G401 (cell line): ENCODE results near the gene CIB1. TPM values are rescaled to one million over a fixed set of nuclear protein-coding genes. Genes with fewer than 3 reads are reported as not detected.
A peak's percentile ranks its signal among the peaks of the same experiment; 100 is the strongest.
"Not testable (repeated sequence)": the region's sequence is repeated elsewhere in the genome, so short reads cannot be mapped to it uniquely, and the experiment has no call there.

Experiments used
- DNase-seq: peaks from one replicate; pipeline ENCODE4 v3.0.0-alpha.2; 2015; ENCODE audit warnings: low spot score
- in situ Hi-C: cut with HindIII; loops from 2 replicates; pipeline ENCODE4 v1.10.0; 2016; ENCODE audit warnings: low sequenced_read_pairs, mixed read lengths
- total RNA-seq: library from RNA; depleted of rRNA; stranded (reverse); fragments of >200 nt; shearing (Covaris generic); gene quantifications from 2 replicates; pipeline ENCODE4 v1.2.3, GENCODE V29; 2014; rRNA removed

CIB1 gene
- 82.0 and 83.7 TPM in 2 replicates for total RNA-seq

DNA sequence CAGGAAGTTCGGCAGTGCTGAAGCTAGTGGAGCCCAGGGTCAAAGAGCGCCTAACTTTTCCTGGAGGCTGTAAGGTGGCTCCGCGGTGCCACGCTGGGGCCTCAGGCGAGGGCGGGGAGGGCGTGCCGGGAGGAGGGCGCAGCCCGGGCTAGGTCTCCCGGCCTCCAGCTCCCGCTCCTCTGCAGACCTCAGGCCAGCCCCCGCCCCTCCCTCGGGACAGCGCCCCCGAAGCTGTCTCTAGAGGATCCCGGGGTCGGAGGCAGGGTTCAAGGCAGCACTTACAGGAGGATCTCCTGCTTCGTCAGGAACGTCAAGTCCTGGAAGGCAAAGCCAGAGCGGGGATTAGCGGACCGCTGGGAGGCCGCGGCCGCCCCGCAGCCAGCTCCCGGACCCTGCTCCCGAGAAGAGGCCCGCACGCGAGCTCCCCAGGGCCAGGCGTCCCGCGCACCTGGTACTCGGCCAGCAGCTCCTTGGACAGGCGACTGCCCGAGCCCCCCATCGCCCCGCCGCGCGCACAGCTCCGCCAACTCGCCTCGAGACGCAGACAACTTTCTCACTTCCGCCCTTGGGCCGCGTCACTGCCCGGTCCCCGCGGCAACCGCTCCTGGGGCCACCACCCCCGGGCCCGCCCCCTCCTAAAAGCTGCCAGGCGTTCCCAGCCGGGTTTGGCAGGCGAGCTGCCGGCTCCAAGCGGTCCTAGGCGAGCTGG, at the start of gene CIB1:
Gene CIB1, minus strand, starts transcription at position 555 of the 709 bp plus-strand sequence. Its CDS starts 56 bp downstream, at position 499.
- in situ Hi-C loops = no loop called here
- DNase-seq = peak; percentile 46

DNA sequence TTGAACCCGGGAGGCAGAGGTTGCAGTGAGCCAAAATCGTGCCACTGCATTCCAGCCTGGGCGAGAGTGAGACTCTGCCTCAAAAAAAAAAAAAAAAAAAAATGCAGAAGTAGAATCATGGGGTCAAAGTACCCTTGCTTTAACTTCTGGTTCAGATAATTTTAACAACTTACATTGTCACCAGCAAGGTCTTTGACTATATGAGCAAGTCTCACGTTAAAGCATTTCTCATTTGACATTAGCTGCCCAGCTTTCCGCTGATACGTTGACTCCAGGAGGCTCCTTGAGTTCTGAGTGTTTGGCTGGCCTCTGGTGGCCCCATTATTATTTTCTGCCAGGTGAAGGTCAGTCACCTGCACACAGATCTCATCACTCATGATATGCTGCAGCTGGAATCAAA, 47.9 kb upstream of the CIB1 start:
- DNase-seq, in situ Hi-C loops: not testable (repeated sequence)

DNA sequence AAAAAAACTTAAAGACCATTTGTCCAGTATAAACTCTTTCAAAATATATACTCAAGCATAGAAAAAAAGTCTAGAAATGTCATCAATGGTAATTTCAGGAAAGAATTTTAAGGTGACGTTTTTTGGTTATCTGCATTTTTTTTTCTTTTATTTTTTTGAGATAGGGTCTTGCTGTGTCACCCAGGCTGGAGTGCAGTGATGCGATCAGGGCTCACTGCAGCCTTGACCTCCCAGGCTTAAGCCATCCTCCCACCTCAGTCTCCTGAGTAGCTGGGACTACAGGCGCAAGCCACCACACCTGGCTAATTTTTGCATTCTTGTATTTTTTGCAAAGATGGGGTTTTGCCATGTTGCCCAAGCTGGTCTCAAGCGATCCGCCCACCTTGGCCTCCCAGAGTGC, 47.0 kb upstream of the CIB1 start:
- in situ Hi-C loops, DNase-seq: not testable (repeated sequence)

DNA sequence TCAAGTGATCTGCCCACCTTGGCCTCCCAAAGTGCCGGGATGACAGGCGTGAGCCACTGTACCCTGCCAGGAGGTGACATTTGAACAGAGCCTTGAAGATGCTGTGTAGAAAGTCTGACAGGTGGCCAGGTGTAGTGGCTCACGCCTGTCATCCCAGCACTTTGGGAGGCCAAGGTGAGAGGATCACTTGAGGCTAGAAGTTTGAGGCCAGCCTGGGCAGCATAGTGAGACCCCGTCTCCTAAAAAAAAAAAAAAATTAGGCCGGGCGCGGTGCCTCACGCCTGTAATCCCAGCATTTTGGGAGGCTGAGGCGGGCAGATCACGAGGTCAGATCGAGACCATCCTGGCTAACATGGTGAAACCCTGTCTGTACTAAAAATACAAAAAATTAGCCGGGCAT, 44.7 kb upstream of the CIB1 start:
- in situ Hi-C loops, DNase-seq: not testable (repeated sequence)

DNA sequence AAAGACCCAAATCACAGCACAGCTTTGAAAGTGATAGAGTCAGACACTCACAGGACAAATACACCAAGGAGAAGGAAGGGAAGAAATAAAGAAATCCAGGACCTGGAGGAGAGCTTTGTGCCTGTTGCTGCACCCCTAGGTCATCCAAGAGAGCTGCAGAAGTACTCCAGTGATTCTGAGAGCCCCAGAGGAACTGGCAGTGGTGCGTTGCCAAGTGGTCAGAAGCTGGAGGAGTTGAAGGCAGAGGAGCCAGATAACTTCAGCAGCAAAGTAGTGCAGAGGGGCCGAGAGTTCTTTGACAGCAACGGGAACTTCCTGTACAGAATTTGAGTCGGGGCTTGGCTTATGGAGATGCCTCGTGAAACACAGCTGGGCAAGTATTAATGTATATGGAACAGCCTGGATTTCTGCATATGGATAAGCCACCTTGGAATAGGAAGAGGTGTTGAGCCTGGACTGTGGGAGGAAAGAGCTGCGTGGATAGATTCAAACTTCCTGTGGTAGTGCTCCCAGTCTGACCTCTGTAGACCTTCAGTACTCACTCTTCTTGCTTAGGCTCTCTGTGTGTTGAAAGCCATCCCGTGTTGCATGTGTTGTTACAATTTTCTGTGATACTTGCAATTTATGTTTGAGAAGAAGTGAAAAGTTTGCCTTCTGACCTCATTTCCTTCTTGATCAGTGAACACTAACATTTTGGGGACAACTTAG, 37.9 kb upstream of the CIB1 start:
- DNase-seq = no peak
- in situ Hi-C loops = no loop called here

DNA sequence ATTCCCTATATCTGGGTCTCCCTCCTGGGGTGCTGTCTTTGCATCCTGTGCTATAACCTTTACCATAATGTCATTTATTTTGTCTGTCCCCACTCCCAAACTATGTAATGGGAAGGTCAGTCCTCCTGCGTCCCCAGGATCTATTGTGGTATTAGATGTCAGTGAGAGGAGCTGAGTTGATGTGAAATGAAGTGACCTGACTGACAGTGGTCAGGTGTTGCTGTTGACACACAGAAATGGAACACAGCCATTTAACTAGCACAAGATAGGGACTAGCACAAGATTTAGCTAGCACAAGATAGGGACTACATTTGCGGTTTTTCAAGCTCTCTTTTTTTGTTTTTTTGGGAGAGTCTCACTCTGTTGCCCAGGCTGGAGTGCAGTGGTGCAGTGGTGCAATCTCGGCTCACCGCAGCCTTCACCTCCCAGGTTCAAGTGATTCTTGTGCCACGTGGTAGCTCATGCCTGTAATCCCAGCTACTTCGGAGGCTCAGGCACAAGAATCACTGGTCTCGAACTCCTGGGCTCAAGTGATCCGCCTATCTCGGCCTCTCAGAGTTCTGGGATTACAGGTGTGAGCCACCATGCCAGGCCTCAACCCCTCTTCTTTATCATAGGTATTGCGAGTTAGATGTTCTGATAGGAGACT, 36.9 kb upstream of the CIB1 start:
- no peak for DNase-seq
- in situ Hi-C loops = no loop called here

DNA sequence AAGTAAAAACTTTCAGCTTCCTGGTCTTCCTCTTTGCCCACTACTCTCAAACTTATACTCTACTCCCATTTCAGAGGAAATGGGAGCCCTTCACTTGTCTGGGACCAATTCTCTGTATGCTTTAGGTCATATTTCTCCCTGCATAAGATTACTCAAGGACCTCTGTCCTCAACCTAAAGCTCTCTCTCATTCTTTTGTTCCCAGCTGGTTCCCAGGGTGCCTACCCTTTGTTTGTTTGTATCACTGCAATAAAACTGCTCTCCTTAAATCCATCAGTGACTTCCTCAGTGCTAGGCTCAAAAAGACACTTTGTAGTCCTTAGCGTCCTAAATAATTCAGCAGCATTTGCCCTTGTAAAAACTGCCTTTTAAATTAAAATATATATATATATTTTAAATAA, 34.7 kb upstream of the CIB1 start:
- in situ Hi-C loops = no loop called here
- no peak for DNase-seq

DNA sequence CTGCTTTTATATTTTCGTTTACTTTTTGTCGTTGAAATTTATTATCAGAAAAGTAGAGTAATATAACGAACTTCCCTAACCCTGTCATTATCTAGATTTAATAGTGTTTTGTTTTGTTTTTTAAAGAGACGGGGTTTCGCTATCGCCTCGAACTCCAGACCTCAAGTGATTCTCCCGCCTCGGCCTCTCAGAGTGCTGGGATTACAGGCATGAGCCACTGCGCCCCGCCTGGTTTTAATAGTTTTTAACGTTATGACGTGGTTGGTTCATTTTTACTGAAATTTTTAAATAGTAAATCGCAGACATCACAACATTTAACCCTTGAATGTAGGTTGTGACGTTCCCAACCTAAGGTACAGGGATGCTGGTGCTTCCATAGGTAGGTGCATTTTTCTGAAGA, 32.7 kb upstream of the CIB1 start:
- no peak for DNase-seq
- in situ Hi-C loops = no loop called here

DNA sequence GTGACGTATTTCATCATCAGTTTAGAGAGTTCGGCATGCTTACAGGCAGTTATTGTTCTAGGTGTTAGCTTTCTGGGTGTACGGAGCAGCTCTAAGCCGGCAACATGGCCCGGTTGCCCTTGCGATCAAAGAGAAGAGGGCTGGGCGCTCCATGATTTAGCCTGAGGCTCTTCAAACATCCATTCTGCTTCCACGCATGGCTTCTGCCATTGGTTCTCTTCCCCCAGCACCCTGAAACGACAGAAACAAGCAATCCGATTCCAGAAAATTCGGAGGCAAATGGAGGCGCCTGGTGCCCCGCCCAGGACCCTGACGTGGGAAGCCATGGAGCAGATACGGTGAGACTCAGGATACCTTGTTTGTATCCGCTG, 32.3 kb upstream of the CIB1 start:
- in situ Hi-C loops = no loop called here
- peak; percentile 59 for DNase-seq

DNA sequence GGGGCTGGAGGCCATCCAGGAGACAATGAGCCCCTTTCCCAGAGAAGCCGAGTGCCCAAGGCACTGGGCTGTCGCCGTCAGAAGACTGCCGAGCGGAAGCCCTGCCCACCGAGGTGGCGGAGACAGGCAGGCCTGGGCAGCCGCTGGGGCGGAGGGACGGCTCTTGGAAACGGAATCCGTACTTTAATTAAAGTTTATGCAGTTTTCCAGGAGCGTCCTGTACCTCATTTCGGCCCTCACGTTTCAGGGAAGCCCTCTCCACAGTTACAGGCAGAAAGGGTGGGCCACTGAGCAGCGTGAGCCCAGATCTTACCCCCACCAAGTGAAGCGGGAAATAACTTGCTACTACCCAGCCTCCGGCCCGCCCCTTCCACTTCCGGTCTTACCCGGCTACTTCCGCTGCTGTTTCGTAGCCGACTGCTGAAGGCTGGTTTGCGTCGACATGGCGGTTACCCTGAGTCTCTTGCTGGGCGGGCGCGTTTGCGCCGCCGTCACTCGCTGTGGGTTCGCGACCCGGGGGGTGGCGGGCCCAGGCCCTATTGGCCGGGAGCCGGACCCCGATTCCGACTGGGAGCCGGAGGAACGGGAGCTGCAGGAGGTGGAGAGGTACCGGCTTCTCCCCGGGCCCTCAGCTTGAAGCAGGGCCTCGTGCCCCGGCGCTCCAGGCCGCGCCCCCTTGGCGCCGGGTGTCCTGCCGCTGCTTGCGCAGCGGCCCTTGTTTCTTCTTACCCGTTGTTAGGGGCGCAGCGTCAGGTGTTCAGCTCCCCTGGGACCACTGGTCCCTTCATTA, 31.7 kb upstream of the CIB1 start, which contains the start of gene NGRN:
Gene NGRN, plus strand, starts transcription at position 402 of the 790 bp plus-strand sequence. Its CDS starts 41 bp downstream, at position 443.
- DNase-seq = peak; percentile 95
- in situ Hi-C loops = no loop called here

DNA sequence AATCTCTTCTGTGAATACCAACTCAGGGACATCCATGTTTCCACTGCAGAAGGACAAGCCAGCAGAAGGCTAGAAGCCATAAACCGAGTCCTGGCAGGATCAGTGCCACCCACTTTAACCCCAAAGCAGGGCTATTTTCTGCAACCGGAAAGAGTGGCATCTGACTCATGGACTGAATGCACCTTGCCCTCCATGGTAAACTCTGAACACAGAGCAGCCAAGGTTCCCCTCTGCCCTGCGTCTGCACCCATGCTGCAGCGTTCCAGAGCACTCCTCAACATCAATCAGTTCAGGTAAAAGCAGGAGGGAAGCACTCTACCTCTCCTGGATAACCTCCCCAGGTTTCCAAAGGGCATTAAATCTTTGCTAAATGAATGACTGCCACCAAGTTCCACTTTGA, 30.9 kb upstream of the CIB1 start:
- in situ Hi-C loops = no loop called here
- no peak for DNase-seq

DNA sequence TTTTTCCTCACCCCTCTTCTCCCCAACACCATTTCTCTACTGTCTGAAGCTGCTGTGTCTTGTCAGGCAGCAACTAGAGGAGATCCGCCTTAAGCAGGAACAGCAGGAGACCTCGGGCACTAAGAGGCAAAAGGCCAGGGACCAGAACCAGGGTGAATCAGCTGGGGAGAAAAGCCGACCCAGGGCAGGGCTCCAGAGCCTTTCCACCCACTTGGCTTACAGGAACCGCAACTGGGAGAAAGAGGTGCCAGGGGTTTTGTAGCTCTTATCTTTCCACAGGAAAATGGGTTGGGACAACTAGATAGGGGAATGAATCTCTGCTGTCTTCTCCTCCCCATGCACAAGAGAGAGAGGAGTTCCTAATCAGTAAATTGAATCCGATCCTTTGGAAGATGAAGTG, 28.7 kb upstream of the CIB1 start:
- DNase-seq = no peak
- in situ Hi-C loops = no loop called here

DNA sequence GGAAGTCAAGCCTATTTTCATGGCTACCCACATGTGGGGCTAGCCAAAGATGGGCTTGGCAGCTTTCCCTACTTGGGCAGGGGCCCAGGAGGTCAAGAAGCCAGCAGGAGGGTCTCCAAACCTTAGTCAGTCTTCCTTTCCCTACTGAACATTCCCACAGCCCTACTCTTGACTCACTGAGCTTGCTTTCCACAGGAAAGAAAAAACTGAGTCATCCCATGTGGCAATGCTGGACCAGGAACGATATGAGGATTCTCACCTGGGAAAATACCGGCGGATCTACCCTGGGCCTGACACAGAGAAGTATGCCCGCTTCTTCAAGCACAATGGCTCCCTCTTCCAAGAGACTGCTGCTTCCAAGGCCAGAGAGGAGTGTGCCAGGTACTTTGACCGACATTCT, 28.1 kb upstream of the CIB1 start:
- DNase-seq = no peak
- in situ Hi-C loops = no loop called here

DNA sequence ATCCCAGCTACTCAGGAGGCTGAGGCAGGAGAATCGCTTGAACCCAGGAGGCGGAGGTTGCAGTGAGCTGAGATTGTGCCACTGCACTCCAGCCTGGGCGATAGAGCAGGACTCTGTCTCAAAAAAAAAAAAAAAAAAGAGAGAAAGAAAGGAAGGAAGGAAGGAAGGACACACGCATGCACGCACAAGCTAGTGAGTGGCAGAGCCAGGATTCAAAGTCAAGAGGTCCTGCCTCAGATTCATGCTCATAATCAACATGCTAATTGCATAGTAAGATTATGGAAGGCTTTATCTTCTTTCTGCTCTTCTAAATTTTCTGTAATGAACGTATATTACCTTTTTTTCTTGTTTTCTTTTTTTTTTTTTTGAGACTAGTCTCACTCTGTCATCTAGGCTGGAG, 27.0 kb upstream of the CIB1 start:
- in situ Hi-C loops, DNase-seq: not testable (repeated sequence)

DNA sequence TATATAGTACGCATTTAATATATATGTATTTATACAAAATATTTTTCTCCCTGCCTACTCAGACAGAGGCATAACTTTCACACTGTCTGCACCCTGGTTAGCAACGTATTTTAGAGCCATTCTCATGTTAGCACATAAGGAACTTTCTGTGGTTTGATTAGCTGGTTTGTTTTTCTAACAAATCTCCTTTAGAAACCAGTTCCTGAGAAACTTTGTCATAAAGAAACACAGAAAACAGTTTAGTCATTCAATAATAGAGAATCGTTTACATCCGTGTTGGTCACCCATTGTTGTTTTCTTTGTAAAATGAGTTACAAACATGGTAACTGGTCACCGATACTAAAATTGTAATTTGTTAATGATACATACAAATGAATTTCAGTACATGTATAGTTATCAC, 25.8 kb upstream of the CIB1 start:
- DNase-seq = no peak
- in situ Hi-C loops = no loop called here

DNA sequence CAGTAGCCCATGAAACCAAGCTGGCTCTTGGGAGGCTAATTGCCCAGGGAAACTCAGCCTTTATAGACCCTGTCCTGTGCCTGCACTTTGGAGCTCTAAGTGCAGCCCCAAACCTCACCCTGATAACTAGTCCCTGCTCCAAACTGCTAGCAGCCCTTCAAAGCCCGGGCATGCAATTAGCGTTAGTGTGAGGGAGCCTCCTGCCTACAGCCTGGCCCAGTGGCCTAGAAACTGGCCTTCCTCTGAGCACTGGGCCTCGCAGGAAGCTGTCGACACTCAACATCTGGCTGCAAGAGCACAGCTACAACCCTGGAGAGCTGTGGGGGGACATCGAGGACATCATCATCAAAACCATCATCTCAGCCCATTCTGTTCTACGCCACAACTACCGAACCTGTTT, 24.0 kb upstream of the CIB1 start:
- in situ Hi-C loops = no loop called here
- no peak for DNase-seq

DNA sequence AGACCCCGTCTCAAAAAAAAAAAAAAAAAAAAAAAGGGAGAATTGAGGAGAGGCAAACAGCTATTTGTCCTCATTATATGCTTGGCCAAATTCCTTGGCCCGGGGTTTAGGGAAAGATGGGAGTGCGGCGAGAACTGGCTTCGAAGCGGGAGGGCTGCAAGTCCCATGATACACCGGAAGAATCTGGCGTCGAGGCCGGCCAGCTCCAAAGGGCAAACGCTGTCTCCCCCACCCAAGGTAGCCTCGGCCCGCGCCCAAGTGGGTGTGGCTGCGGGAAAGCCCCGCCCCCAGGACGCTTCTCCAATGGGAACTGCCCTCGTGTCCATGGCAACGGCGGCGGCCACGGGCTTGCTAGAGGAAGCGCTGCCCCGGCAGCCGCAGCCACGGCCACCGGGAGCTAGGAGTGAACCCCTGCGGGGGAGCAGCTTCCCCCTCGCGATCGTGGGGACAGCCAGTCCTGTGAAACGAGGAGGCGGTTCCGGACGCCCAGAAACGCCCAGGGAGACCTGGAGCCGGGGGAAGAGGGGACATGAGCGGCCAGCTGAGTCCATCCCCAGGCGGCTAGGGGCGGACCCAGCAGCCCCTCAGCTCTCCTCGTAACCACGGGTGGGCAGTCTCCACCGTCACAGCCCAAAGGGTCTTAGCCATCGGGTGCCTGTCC, 15.6 kb upstream of the CIB1 start, which contains the start of gene TTLL13:
Gene TTLL13, plus strand, starts transcription at position 354 of the 661 bp plus-strand sequence. CDS start 1,075 bp downstream, outside the sequence.
- in situ Hi-C loops = no loop called here
- peak; percentile 91 for DNase-seq

DNA sequence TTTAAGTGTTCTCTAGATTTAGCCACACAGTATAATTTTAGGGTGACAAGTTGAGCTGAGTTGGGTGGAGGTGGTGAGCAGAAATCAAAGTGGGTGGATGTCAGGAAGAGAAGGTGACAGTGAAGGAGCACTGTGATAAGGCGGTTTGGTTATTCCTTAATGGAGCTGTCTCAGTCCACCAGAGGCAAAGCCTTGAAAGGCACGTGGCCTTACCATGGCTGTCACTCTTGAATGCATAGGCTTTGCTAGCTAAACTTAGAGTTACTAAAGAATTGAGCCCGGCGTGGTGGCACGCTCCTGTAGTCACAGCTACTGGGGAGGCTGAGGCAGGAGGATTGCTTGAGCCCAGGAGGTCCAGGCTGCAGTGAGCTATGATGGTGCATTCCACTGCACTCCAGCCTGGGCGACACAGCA, 15.1 kb upstream of the CIB1 start:
- no peak for DNase-seq
- in situ Hi-C loops = no loop called here
